Measurements from ENCODE around the gene WDR17. TPM values are rescaled to one million over a fixed set of nuclear protein-coding genes. Genes with fewer than 3 reads are reported as not detected.

WDR17 gene
- total and polyA plus RNA-seq, 2 of the 13 experiments (the other 11 are each of a cell fraction or from before 2014, with no cell fraction given), result not detected

- ATAC-seq, result no peak; the same call in 2 of the 3 replicates
- POLR2A ChIA-PET, result no interaction called here
Observed at GRCh38 chr4:176043838-176044588, 21.6 kb upstream of the WDR17 start.

More at GRCh38 chr4:176043838-176044588, 21.6 kb upstream of the WDR17 start:
- no peaks in the 10 kb centered on the region for H3K36me3 ChIP-seq (replicated peaks in 1 of 2; ENCODE audit: control insufficient read depth in 1 of 2, insufficient read depth in 2 of 2, low read length in 2 of 2)
- no peak for FAIRE-seq
- intact Hi-C loops (cut with micrococcal nuclease; ENCODE audit: unreplicated experiment), result no loop called here
- CTCF ChIA-PET (ENCODE audit: low intra/inter-chr PET ratio, low total read pairs), result no interaction called here
- H3K9me3 ChIP-seq (ENCODE audit: low read length), result no peaks in the 10 kb centered on the region
- H3K4me1 ChIP-seq (ENCODE audit: insufficient read depth, low read length), result no peaks in the 10 kb centered on the region
- no TSS peak for BruUV-seq (replicated peaks)
- no peaks in the 10 kb centered on the region for H4K20me1 ChIP-seq (ENCODE audit: insufficient read depth, low read length)
- H3K27me3 ChIP-seq (ENCODE audit: control insufficient read depth in 1 of 2, insufficient read depth in 2 of 2, low read length in 2 of 2), result no peaks in the 10 kb centered on the region
- H3K4me3 ChIP-seq (replicated peaks in 1 of 3; ENCODE audit: insufficient read depth in 1 of 3, low read depth in 2 of 3, low read length in 3 of 3), result no peak overlapping the region
- in situ Hi-C loops (cut with HindIII; ENCODE audit: extremely low pct_ligation_motif_present, low pct_unique_long_range_greater_than_20kb), result loop anchor here (25.0 kb wide), 1 partner anchor 293 kb away; no protein-coding TSS in a partner anchor
- no peaks in the 10 kb centered on the region for H3K79me2 ChIP-seq (ENCODE audit: insufficient read depth, low read length)
- TF ChIP-seq DZIP1 (CRISPR knock-in tag; IDR thresholded peaks at IDR 0.05), result no peak
- no peak for DNase-seq (ENCODE audit: low spot score)
- WGBS (ENCODE audit: low lambda C conversion rate), result 6% methylated on average over 9 of the region's 9 CpGs
- H3K9ac ChIP-seq (ENCODE audit: insufficient read depth, low read depth, low read length), result no peak overlapping the region
- no peak overlapping the region for H2AFZ ChIP-seq (ENCODE audit: low read length)
- H3K27ac ChIP-seq (ENCODE audit: extremely low read length, insufficient read depth, low read length), result no peak overlapping the region
- no peak overlapping the region for H3K4me2 ChIP-seq (ENCODE audit: low read depth, low read length)
